HEK293 (cell line): ENCODE measurements around the gene PZP.

Experiments
- CTCF ChIA-PET: fragments of 350-600 bp; formaldehyde crosslinking; extraction: SDS; loops from one replicate; lab custom pipeline; 2021; ENCODE audit warnings: antibody characterized with exemption; lab: Yijun Ruan, JAX
- POLR2A ChIA-PET: fragments of 300-600 bp; formaldehyde crosslinking; extraction: SDS; loops from one replicate; lab custom pipeline; 2020; ENCODE audit warnings: antibody characterized with exemption, inconsistent platforms; lab: Yijun Ruan, JAX
- H3K27ac ChIP-seq: fragments of 200-500 bp; sonication (Bioruptor generic); 2 replicates; pipeline ENCODE4 v1.5.1; 2014; ENCODE audit warnings: low read depth, low read length, control low read depth, inconsistent platforms; ENCODE audit errors: extremely low read depth
- H3K36me3 ChIP-seq, 2 experiments: fragments of 200-500 bp in 1 of 2; sonication (Bioruptor generic) in 1 of 2; 1 replicate in 1 of 2; 2 replicates in 1 of 2; pipeline ENCODE4 v1.5.1; 2014 to 2017; ENCODE audit warnings: inconsistent platforms in 2 of 2, low read length in 2 of 2; ENCODE audit not compliant: control insufficient read depth in 2 of 2, insufficient read depth in 1 of 2
- H3K4me1 ChIP-seq: fragments of 200-500 bp; sonication (Bioruptor generic); 2 replicates; pipeline ENCODE4 v1.5.1; 2014; ENCODE audit warnings: mild to moderate bottlenecking, low read length, inconsistent platforms; ENCODE audit not compliant: control insufficient read depth, insufficient read depth
- H3K4me3 ChIP-seq: 2 replicates; pipeline ENCODE4 v1.5.1; 2011; ENCODE audit warnings: low read depth, mild to moderate bottlenecking, control low read depth, low read length, moderate library complexity
- H3K9me3 ChIP-seq: fragments of 200-500 bp; sonication (Bioruptor generic); 2 replicates; pipeline ENCODE4 v1.5.1; 2014; ENCODE audit warnings: low read depth, low read length, inconsistent platforms; ENCODE audit not compliant: control insufficient read depth, insufficient read depth
- BCL11A ChIP-seq: fragments of 450-650 bp; formaldehyde crosslinking; IDR thresholded peaks from 2 replicates; pipeline ENCODE4 v1.5.1; 2016; ENCODE audit warnings: low read depth, missing biosample characterization, missing genetic modification characterization
- EGR2 ChIP-seq: fragments of 450-650 bp; formaldehyde crosslinking; IDR thresholded peaks from 2 replicates; pipeline ENCODE4 v1.5.1; 2016; ENCODE audit warnings: low read depth, missing biosample characterization, missing genetic modification characterization
- INSM2 ChIP-seq: fragments of 450-650 bp; formaldehyde crosslinking; IDR thresholded peaks from 2 replicates; pipeline ENCODE4 v1.5.1; 2016; ENCODE audit warnings: missing biosample characterization, missing genetic modification characterization
- MZF1 ChIP-seq: fragments of 450-650 bp; formaldehyde crosslinking; IDR thresholded peaks from 2 replicates; pipeline ENCODE4 v1.5.1; 2017; ENCODE audit warnings: missing biosample characterization, missing genetic modification characterization, borderline replicate concordance
- PRDM1 ChIP-seq: fragments of 450-650 bp; formaldehyde crosslinking; IDR thresholded peaks from 2 replicates; pipeline ENCODE4; 2016; ENCODE audit warnings: missing biosample characterization, missing genetic modification characterization
- PRDM4 ChIP-seq: fragments of 450-650 bp; formaldehyde crosslinking; IDR thresholded peaks from 2 replicates; pipeline ENCODE4 v1.5.1; 2017; ENCODE audit warnings: missing biosample characterization, missing genetic modification characterization
- REST ChIP-seq: fragments of 450-650 bp; formaldehyde crosslinking; IDR thresholded peaks from 2 replicates; pipeline ENCODE4 v1.5.1; 2016; ENCODE audit warnings: missing biosample characterization, missing genetic modification characterization
- SP2 ChIP-seq: fragments of 450-650 bp; formaldehyde crosslinking; IDR thresholded peaks from 2 replicates; pipeline ENCODE4 v1.5.1; 2016; ENCODE audit warnings: missing biosample characterization, missing genetic modification characterization
- TCF7L2 ChIP-seq: IDR thresholded peaks from 2 replicates; pipeline ENCODE4 v1.6.1; 2011; ENCODE audit warnings: low read depth, mild to moderate bottlenecking, inconsistent platforms, low read length, moderate library complexity, borderline replicate concordance
- ZNF202 ChIP-seq: fragments of 450-650 bp; formaldehyde crosslinking; IDR thresholded peaks from 2 replicates; pipeline ENCODE4 v1.5.1; 2016; ENCODE audit warnings: missing biosample characterization, missing genetic modification characterization, borderline replicate concordance
- ZNF280C ChIP-seq: fragments of 450-650 bp; formaldehyde crosslinking; IDR thresholded peaks from 2 replicates; pipeline ENCODE4 v1.5.1; 2016; ENCODE audit warnings: missing biosample characterization, missing genetic modification characterization
- ZNF292 ChIP-seq: fragments of 450-650 bp; formaldehyde crosslinking; IDR thresholded peaks from 2 replicates; pipeline ENCODE4 v1.5.1; 2016; ENCODE audit warnings: low read depth, missing biosample characterization, missing genetic modification characterization, borderline replicate concordance
- ZNF433 ChIP-seq: fragments of 450-650 bp; formaldehyde crosslinking; IDR thresholded peaks from 2 replicates; pipeline ENCODE4 v1.5.1; 2016; ENCODE audit warnings: missing biosample characterization, missing genetic modification characterization, low read depth
- ZNF585B ChIP-seq: fragments of 450-650 bp; formaldehyde crosslinking; IDR thresholded peaks from 2 replicates; pipeline ENCODE4 v1.5.1; 2016; ENCODE audit warnings: missing biosample characterization, missing genetic modification characterization
- ZNF621 ChIP-seq: fragments of 450-650 bp; formaldehyde crosslinking; IDR thresholded peaks from 2 replicates; pipeline ENCODE4 v1.5.1; 2017; ENCODE audit warnings: missing biosample characterization, missing genetic modification characterization
- ZNF707 ChIP-seq: fragments of 450-650 bp; formaldehyde crosslinking; IDR thresholded peaks from 2 replicates; pipeline ENCODE4 v1.5.1; 2016; ENCODE audit warnings: missing biosample characterization, missing genetic modification characterization
- ZNF76 ChIP-seq: fragments of 450-650 bp; formaldehyde crosslinking; IDR thresholded peaks from 2 replicates; pipeline ENCODE4; 2016; ENCODE audit warnings: low read depth, missing biosample characterization, missing genetic modification characterization, borderline replicate concordance

PZP gene

GRCh38 chr12:9104087-9104486 is 104.1 kb downstream of the PZP start (continued):
- no peak for TF ChIP-seq EGR2
- no peak for TF ChIP-seq TCF7L2

- H3K27ac ChIP-seq: no peak overlapping the region
- H3K4me3 ChIP-seq: no peak overlapping the region
- no peaks in the 10 kb centered on the region for H3K9me3 ChIP-seq
- POLR2A ChIA-PET: no interaction called here
- TF ChIP-seq MZF1 (tag by site-specific recombination) (no peak), TCF7L2 (no peak), ZNF433 (tag by site-specific recombination) (no peak), SP2 (tag by site-specific recombination) (no peak)
- no peaks in the 10 kb centered on the region for H3K36me3 ChIP-seq
- no peaks in the 10 kb centered on the region for H3K4me1 ChIP-seq
- CTCF ChIA-PET: no interaction called here
Measured at GRCh38 chr12:9103050-9103849, 104.9 kb downstream of the PZP start.

- Histone ChIP-seq H3K4me3 (no peak overlapping the region), H3K9me3 (no peaks in the 10 kb centered on the region), H3K27ac (no peak overlapping the region), H3K36me3 (no peaks in the 10 kb centered on the region), H3K4me1 (no peaks in the 10 kb centered on the region)
- TF ChIP-seq ZNF280C (tag by site-specific recombination): no peak
- no peak for TF ChIP-seq ZNF292 (tag by site-specific recombination)
- no peak for TF ChIP-seq INSM2
- TF ChIP-seq BCL11A (tag by site-specific recombination): no peak
- TF ChIP-seq PRDM1 (tag by site-specific recombination): no peak
- TF ChIP-seq ZNF707 (tag by site-specific recombination): no peak
- ChIA-PET POLR2A (no interaction called here), CTCF (interaction anchor here (1.3 kb wide), 1 partner anchor 53 kb away, joined by 3 read pairs; no protein-coding TSS in a partner anchor)
Measured at GRCh38 chr12:9101018-9101687, 107.0 kb downstream of the PZP start.

- H3K4me1 ChIP-seq: no peaks in the 10 kb centered on the region
- H3K9me3 ChIP-seq: no peaks in the 10 kb centered on the region
- no peak overlapping the region for H3K4me3 ChIP-seq
- POLR2A ChIA-PET: no interaction called here
- CTCF ChIA-PET: no interaction called here
- H3K36me3 ChIP-seq: no peaks in the 10 kb centered on the region
- no peak overlapping the region for H3K27ac ChIP-seq
- TF ChIP-seq REST (no peak), ZNF202 (tag by site-specific recombination) (no peak), ZNF585B (tag by site-specific recombination) (no peak), ZNF621 (no peak), PRDM4 (no peak), ZNF76 (no peak)
Measured at GRCh38 chr12:9099552-9100190, 108.5 kb downstream of the PZP start.
